Vagina (tissue), 2 donors: ENCODE measurements around the gene POLN. TPM values are rescaled to one million over a fixed set of nuclear protein-coding genes. Genes with fewer than 3 reads are reported as not detected.

Source experiments
- DNase-seq, 2 donors: peaks; one replicate each; pipeline ENCODE4 v3.0.0-alpha.2; 2017; ENCODE audit errors: extremely low spot score in 2 of 2
- H3K27ac ChIP-seq: fragments of 200-600 bp; sonication (generic); one replicate; pipeline ENCODE4 v1.5.1; 2019
- H3K27me3 ChIP-seq: fragments of 200-600 bp; sonication (generic); one replicate; pipeline ENCODE4 v1.5.1; 2019
- H3K36me3 ChIP-seq, 2 donors: fragments of 200-600 bp; sonication (generic); one replicate each; pipeline ENCODE4 v1.5.1; 2017 to 2019
- H3K4me1 ChIP-seq: fragments of 200-600 bp; sonication (generic); one replicate; pipeline ENCODE4 v1.5.1; 2019
- H3K4me3 ChIP-seq, 2 donors: fragments of 200-600 bp; sonication (generic); 1 replicate in 1 of 2; 2 replicates in 1 of 2; pipeline ENCODE4 v1.5.1; 2016 to 2019
- H3K9me3 ChIP-seq: fragments of 200-600 bp; sonication (generic); one replicate; pipeline ENCODE4 v1.5.1; 2019
- CTCF ChIP-seq, 3 experiments: fragments of 450-650 bp in 2 of 3; fragments of 200-600 bp in 1 of 3; sonication (generic) in 1 of 3; IDR thresholded peaks; one replicate each; pipeline ENCODE4 v1.5.1; 2017 to 2019; ENCODE audit warnings: antibody characterized with exemption in 3 of 3, mild to moderate bottlenecking in 2 of 3, moderate library complexity in 2 of 3
- POLR2A ChIP-seq, 2 donors: fragments of 450-650 bp; IDR thresholded peaks; one replicate each; pipeline ENCODE4 v1.6.1; 2017; ENCODE audit warnings: antibody characterized with exemption in 2 of 2, mild to moderate bottlenecking in 2 of 2, moderate library complexity in 2 of 2
- POLR2AphosphoS5 ChIP-seq, 2 donors: sonication (generic); formaldehyde crosslinking; IDR thresholded peaks; one replicate each; pipeline ENCODE4 v1.9.0; 2017; ENCODE audit warnings: antibody characterized with exemption in 2 of 2, mild to moderate bottlenecking in 2 of 2, low read depth in 1 of 2; ENCODE audit not compliant: insufficient read depth in 1 of 2
- intact Hi-C: fragments of 100-400 bp; cut with DNase I; formaldehyde crosslinking; loops from one replicate; pipeline ENCODE4 v1.15.1; 2023
- total RNA-seq: library from RNA; depleted of rRNA; stranded (reverse); fragments of >200 nt; gene quantifications from one replicate; pipeline ENCODE4 v1.2.3, GENCODE V29; 2016

POLN gene
- total RNA-seq, 1 donor from 2014 or later, result 3.9 TPM

GRCh38 chr4:2079926-2080325 lies 162.0 kb downstream of the POLN start:
- no peaks in the 10 kb centered on the region for H3K9me3 ChIP-seq

GRCh38 chr4:2079006-2079405 lies 162.9 kb downstream of the POLN start:
- DNase-seq, result no peak
- Histone ChIP-seq H3K27ac (no peak overlapping the region), H3K36me3 (no peaks in the 10 kb centered on the region), H3K4me3 (no peak overlapping the region), H3K27me3 (no peaks in the 10 kb centered on the region), H3K9me3 (no peaks in the 10 kb centered on the region), H3K4me1 (no peaks in the 10 kb centered on the region)
- intact Hi-C loops, result no loop called here
- TF ChIP-seq CTCF (IDR thresholded peaks at IDR 0.05), result no peak
- TF ChIP-seq POLR2AphosphoS5 (IDR thresholded peaks at IDR 0.05; ENCODE audit: insufficient read depth in 1 of 2, low read depth in 1 of 2), result no peak
- no peak for TF ChIP-seq POLR2A (IDR thresholded peaks at IDR 0.05)

More at GRCh38 chr4:2079926-2080325, 162.0 kb downstream of the POLN start:
- H3K27me3 ChIP-seq, result no peaks in the 10 kb centered on the region
- TF ChIP-seq CTCF (IDR thresholded peaks at IDR 0.05), result no peak
- TF ChIP-seq POLR2AphosphoS5 (IDR thresholded peaks at IDR 0.05; ENCODE audit: insufficient read depth in 1 of 2, low read depth in 1 of 2), result no peak
- TF ChIP-seq POLR2A (IDR thresholded peaks at IDR 0.05), result no peak
- intact Hi-C loops, result no loop called here
- H3K36me3 ChIP-seq, result no peaks in the 10 kb centered on the region
- H3K4me3 ChIP-seq, result no peak overlapping the region
- H3K27ac ChIP-seq, result no peak overlapping the region
- no peaks in the 10 kb centered on the region for H3K4me1 ChIP-seq
- no peak for DNase-seq

- no peak for DNase-seq
- Histone ChIP-seq H3K9me3 (no peaks in the 10 kb centered on the region), H3K36me3 (no peaks in the 10 kb centered on the region), H3K27me3 (no peaks in the 10 kb centered on the region), H3K4me1 (no peaks in the 10 kb centered on the region), H3K27ac (no peak overlapping the region), H3K4me3 (no peak overlapping the region)
- intact Hi-C loops, result no loop called here
- no peak for TF ChIP-seq POLR2A (IDR thresholded peaks at IDR 0.05)
- TF ChIP-seq POLR2AphosphoS5 (IDR thresholded peaks at IDR 0.05; ENCODE audit: insufficient read depth in 1 of 2, low read depth in 1 of 2), result no peak
- TF ChIP-seq CTCF (IDR thresholded peaks at IDR 0.05), result no peak
Observed at GRCh38 chr4:2078584-2078983, 163.3 kb downstream of the POLN start.

GRCh38 chr4:2077537-2078460 lies 164.1 kb downstream of the POLN start:
- H3K27ac ChIP-seq, result no peak overlapping the region
- intact Hi-C loops, result no loop called here
- no peak for TF ChIP-seq POLR2A (IDR thresholded peaks at IDR 0.05)
- TF ChIP-seq POLR2AphosphoS5 (IDR thresholded peaks at IDR 0.05; ENCODE audit: insufficient read depth in 1 of 2, low read depth in 1 of 2), result no peak
- no peak for TF ChIP-seq CTCF (IDR thresholded peaks at IDR 0.05)
- H3K4me1 ChIP-seq, result no peaks in the 10 kb centered on the region
- H3K27me3 ChIP-seq, result no peaks in the 10 kb centered on the region
- no peaks in the 10 kb centered on the region for H3K36me3 ChIP-seq
- H3K4me3 ChIP-seq, result no peak overlapping the region
- no peak for DNase-seq
- no peaks in the 10 kb centered on the region for H3K9me3 ChIP-seq

- intact Hi-C loops, result no loop called here
- Histone ChIP-seq H3K36me3 (no peaks in the 10 kb centered on the region), H3K27me3 (no peaks in the 10 kb centered on the region), H3K4me3 (no peak overlapping the region), H3K9me3 (no peaks in the 10 kb centered on the region), H3K4me1 (no peaks in the 10 kb centered on the region), H3K27ac (no peak overlapping the region)
- no peak for DNase-seq
- TF ChIP-seq POLR2AphosphoS5 (IDR thresholded peaks at IDR 0.05; ENCODE audit: insufficient read depth in 1 of 2, low read depth in 1 of 2) (no peak), POLR2A (IDR thresholded peaks at IDR 0.05) (no peak), CTCF (IDR thresholded peaks at IDR 0.05) (no peak)
Observed at GRCh38 chr4:2076908-2077536, 164.9 kb downstream of the POLN start.
